Measurements from ENCODE around the gene NRM.

NRM gene, protein sequence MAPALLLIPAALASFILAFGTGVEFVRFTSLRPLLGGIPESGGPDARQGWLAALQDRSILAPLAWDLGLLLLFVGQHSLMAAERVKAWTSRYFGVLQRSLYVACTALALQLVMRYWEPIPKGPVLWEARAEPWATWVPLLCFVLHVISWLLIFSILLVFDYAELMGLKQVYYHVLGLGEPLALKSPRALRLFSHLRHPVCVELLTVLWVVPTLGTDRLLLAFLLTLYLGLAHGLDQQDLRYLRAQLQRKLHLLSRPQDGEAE

DNA sequence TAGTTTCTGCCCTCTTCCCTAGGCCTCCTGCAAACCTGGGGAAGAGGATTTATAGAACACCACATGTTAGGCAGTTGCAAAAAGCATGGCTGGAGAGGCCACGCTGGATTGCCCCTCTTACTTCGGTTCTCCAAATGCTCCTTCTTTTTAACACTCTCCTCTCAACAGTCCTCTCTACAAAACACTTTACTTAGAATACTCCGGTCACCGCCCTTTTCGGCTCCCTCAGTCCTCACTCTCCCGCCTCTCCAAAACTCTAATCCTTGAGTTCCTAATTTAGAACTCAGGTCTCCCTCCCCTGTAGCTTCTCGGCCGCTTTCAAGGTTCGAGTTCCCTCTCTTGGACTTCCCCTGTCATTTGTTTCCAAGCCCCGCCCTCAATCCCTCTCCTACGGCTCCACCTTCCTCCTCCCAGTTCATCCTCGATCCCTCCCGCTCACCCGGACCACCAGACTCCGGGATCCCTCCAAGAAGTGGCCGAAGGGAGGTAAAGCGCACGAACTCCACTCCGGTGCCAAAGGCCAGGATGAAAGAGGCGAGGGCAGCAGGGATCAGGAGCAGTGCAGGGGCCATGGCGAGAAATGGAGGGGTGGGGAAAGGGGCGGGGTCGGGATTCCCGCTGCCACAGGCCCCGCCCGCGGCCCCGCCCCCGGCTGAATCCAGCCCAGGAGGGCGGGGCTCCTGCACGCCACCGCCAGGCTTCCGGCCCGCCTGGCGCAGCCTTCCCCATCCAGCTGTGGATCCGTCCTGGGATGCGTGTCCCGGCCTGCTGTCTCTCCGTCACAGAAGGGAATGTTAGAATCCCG is at the start of gene NRM:
Gene NRM (minus strand): TSS at position 582 of the 805 bp plus-strand sequence. CDS start 10 bp downstream, at position 572.
- peak within 1 kb of the TSS; percentile 80 for H3K4me3 ChIP-seq (ENCODE audit: low read length)
- H3K4me1 ChIP-seq (ENCODE audit: control insufficient read depth, insufficient read depth, low read length) = peaks cover 33% of the 10 kb centered on the region
- H3K27ac ChIP-seq (ENCODE audit: low read depth, low read length) = peak within 1 kb of the TSS; percentile 99
- no peak within 1 kb of the TSS for H3K9ac ChIP-seq (ENCODE audit: low read length)
- no peaks in the 10 kb centered on the region for H3K36me3 ChIP-seq (ENCODE audit: control insufficient read depth, insufficient read depth, low read length)
- H3K27me3 ChIP-seq (ENCODE audit: control insufficient read depth, insufficient read depth, low read length) = no peaks in the 10 kb centered on the region

GRCh38 chr6:30740540-30740870 is 49.7 kb upstream of the NRM start:
- Histone ChIP-seq H3K4me1 (ENCODE audit: control insufficient read depth, insufficient read depth, low read length) (peaks cover 16% of the 10 kb centered on the region), H3K36me3 (ENCODE audit: control insufficient read depth, insufficient read depth, low read length) (peaks cover 36% of the 10 kb centered on the region), H3K9ac (ENCODE audit: low read length) (no peak overlapping the region), H3K4me3 (ENCODE audit: low read length) (no peak overlapping the region), H3K27ac (ENCODE audit: low read depth, low read length) (no peak overlapping the region), H3K27me3 (ENCODE audit: control insufficient read depth, insufficient read depth, low read length) (no peaks in the 10 kb centered on the region)

DNA sequence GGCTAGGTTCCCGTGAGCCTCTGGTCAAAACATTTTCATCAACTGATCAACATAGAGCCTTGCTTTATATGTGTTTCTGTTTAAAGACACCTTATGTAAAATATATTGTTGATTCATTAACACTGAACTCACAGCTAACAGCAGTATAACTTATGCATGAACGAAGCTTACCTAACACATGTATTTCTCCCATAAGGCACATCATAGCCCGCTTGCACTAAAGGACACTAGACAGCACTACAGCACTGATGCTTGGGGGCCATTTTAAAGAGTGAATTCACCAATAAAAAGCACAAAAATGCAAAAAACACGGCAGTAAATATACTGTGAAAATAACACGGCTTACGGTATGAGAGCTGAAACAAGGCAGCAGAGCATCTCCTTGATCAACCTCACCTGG is 47.7 kb upstream of the NRM start:
- Histone ChIP-seq H3K27ac (ENCODE audit: low read depth, low read length) (no peak overlapping the region), H3K36me3 (ENCODE audit: control insufficient read depth, insufficient read depth, low read length) (peaks cover 47% of the 10 kb centered on the region), H3K27me3 (ENCODE audit: control insufficient read depth, insufficient read depth, low read length) (no peaks in the 10 kb centered on the region), H3K4me3 (ENCODE audit: low read length) (no peak overlapping the region), H3K4me1 (ENCODE audit: control insufficient read depth, insufficient read depth, low read length) (peaks cover 16% of the 10 kb centered on the region), H3K9ac (ENCODE audit: low read length) (no peak overlapping the region)

DNA sequence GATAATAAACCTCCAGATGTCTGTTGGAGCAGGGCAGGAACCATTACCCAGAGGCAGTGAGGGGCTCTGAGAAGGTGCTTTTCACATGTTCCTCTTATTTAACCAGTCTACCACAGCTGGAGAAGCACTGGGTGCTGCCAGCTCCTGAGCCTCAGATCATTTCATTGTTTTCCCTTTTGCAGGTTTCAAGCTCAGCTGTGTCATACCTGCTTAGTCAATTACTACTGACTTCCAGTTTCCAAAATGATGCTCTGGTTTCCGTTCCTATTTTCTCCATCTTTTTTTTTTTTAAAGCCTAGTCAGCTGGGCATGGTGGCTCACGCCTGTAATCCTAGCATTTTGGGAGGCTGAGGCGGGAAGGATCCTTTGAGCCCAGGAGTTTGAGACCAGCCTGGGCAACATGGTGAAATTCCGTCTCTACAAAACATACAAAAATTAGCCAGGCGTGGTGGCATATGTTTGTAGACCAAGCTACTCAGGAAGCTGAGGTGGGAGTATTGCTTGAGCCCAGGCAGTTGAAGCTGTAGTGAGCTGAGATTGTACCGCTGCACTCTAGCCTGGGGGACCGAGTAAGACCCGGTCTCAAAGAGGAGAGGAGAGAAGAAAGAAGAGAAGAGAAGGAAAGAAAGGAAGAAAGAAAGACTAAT is 45.0 kb upstream of the NRM start:
- H3K27ac ChIP-seq (ENCODE audit: low read depth, low read length) = no peak overlapping the region
- H3K4me3 ChIP-seq (ENCODE audit: low read length) = no peak overlapping the region
- H3K9ac ChIP-seq (ENCODE audit: low read length) = no peak overlapping the region
- H3K4me1 ChIP-seq (ENCODE audit: control insufficient read depth, insufficient read depth, low read length) = peaks cover 4% of the 10 kb centered on the region
- peaks cover 46% of the 10 kb centered on the region for H3K36me3 ChIP-seq (ENCODE audit: control insufficient read depth, insufficient read depth, low read length)
- H3K27me3 ChIP-seq (ENCODE audit: control insufficient read depth, insufficient read depth, low read length) = no peaks in the 10 kb centered on the region

- H3K27ac ChIP-seq (ENCODE audit: low read depth, low read length) = no peak overlapping the region
- no peak overlapping the region for H3K4me3 ChIP-seq (ENCODE audit: low read length)
- H3K27me3 ChIP-seq (ENCODE audit: control insufficient read depth, insufficient read depth, low read length) = no peaks in the 10 kb centered on the region
- peaks cover 2% of the 10 kb centered on the region for H3K4me1 ChIP-seq (ENCODE audit: control insufficient read depth, insufficient read depth, low read length)
- H3K9ac ChIP-seq (ENCODE audit: low read length) = no peak overlapping the region
- H3K36me3 ChIP-seq (ENCODE audit: control insufficient read depth, insufficient read depth, low read length) = peaks cover 41% of the 10 kb centered on the region
These were observed 41.6 kb upstream of the NRM start for GRCh38 chr6:30732237-30732943.

- no peak overlapping the region for H3K4me3 ChIP-seq (ENCODE audit: low read length)
- H3K27ac ChIP-seq (ENCODE audit: low read depth, low read length) = no peak overlapping the region
- H3K27me3 ChIP-seq (ENCODE audit: control insufficient read depth, insufficient read depth, low read length) = no peaks in the 10 kb centered on the region
- peaks cover 43% of the 10 kb centered on the region for H3K36me3 ChIP-seq (ENCODE audit: control insufficient read depth, insufficient read depth, low read length)
- peaks cover 2% of the 10 kb centered on the region for H3K4me1 ChIP-seq (ENCODE audit: control insufficient read depth, insufficient read depth, low read length)
- no peak overlapping the region for H3K9ac ChIP-seq (ENCODE audit: low read length)
These were observed 40.0 kb upstream of the NRM start for GRCh38 chr6:30730601-30731435.

DNA sequence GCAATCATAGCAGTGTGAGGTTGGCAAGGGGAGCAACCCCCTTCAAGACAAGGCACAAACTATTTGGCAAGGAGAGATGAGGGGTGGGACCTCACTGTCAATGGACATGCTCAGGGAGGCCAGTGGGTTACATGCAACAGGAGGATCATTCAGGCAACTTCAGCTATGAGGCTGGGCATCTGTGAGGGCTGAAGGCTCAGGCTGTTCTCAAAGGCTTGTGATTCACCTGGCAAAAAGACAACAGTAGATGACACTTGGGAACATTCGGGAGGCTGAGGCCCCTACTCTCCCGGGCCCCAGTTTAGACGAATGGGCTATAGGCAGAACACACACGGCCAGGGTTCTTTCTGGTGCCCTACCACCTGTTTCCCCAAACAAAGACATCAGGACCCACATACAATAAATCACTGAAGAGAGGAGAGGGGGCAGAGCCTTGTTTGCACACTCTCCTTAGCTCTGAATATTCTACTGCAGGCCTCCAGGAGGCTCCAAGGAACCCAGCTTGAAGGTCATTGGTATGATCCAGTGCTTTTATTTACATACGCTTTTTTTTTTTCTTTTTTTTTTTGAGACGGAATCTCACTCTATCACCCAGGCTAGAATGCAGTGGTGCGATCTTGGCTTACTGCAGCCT is 37.3 kb upstream of the NRM start:
- peak overlapping the region; percentile 25 for H3K27ac ChIP-seq (ENCODE audit: low read depth, low read length)
- peaks cover 52% of the 10 kb centered on the region for H3K36me3 ChIP-seq (ENCODE audit: control insufficient read depth, insufficient read depth, low read length)
- no peaks in the 10 kb centered on the region for H3K27me3 ChIP-seq (ENCODE audit: control insufficient read depth, insufficient read depth, low read length)
- no peak overlapping the region for H3K4me3 ChIP-seq (ENCODE audit: low read length)
- H3K4me1 ChIP-seq (ENCODE audit: control insufficient read depth, insufficient read depth, low read length) = peaks cover 2% of the 10 kb centered on the region
- no peak overlapping the region for H3K9ac ChIP-seq (ENCODE audit: low read length)

DNA sequence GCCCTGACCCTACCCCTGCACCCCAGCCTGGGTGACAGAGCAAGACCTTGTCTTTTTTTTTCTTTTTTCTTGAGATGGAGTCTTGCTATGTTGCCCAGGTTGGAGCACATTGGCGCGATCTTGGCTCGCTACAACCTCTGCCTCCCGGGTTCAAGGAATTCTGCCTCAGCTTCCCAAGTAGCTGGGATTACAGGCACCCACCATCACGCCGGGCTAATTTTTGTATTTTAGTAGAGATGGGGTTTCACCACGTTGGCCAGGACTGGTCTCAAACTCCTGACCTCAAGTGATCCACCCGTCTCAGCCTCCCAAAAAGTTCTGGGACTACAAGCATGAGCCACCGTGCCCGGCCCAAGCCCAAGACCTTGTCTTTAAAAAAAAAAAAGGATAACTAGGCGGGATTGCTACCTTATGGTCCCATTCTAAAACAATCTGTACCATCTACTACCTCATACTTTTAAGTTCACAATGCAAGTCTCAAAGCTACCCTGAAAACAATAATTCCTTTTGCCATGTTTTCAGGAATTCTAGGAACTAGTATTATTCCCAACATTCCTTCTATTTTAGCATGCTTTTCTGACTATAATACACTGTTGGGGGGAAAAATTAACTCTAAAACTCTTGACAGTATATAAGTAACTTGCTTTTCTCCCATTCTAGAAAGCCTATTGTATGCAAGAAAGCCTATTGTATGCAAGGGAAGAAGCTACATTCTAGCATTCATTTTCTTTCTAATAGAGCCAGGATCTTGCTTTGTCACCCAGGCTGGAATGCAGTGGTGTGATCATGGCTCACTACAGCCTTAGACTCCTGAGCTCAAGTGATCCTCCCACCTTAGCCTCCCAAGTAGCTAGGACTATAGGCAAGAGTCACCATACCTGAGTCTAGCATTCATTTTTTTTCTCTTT is 36.0 kb upstream of the NRM start:
- no peaks in the 10 kb centered on the region for H3K27me3 ChIP-seq (ENCODE audit: control insufficient read depth, insufficient read depth, low read length)
- no peak overlapping the region for H3K27ac ChIP-seq (ENCODE audit: low read depth, low read length)
- H3K4me1 ChIP-seq (ENCODE audit: control insufficient read depth, insufficient read depth, low read length) = peaks cover 2% of the 10 kb centered on the region
- no peak overlapping the region for H3K4me3 ChIP-seq (ENCODE audit: low read length)
- peaks cover 51% of the 10 kb centered on the region for H3K36me3 ChIP-seq (ENCODE audit: control insufficient read depth, insufficient read depth, low read length)
- no peak overlapping the region for H3K9ac ChIP-seq (ENCODE audit: low read length)

DNA sequence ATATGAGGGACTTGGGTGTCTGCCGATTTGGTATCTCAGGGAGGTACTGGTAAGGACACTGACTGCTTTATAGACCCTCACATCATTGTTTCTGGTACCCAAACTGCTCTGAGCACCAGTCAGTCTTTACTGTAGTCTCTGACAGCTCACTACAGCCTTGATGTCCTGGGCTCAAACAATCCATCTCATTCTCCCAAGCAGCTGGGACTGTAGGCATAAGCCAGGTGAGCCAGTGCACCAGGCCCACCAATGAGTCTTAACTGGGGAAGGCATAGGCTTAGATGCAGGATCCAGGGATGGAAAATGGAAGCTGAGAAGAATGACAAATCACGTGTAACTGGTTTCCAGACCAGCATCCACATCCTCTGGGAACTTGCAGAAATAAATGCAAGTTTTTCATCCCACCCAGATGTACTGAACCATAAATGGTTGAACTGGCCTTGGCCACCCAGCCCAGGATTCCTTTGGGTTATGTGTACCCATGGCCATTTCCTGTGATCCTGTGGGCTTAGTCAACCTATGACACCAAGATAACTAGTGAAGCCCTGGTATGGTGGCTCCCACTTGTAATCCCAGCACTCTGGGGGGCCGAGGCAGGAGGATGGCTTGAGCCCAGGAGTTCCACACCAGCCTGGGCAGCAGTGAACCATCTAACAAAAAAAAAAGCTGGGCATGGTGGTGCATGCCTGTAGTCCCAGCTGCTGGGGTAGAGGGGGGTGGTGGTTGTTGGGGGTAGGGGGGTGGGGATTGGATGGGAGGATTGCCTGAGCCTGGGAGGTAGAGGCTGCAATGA is 35.1 kb upstream of the NRM start:
- Histone ChIP-seq H3K4me1 (ENCODE audit: control insufficient read depth, insufficient read depth, low read length) (peaks cover 2% of the 10 kb centered on the region), H3K27me3 (ENCODE audit: control insufficient read depth, insufficient read depth, low read length) (no peaks in the 10 kb centered on the region), H3K27ac (ENCODE audit: low read depth, low read length) (peak overlapping the region; percentile 33), H3K36me3 (ENCODE audit: control insufficient read depth, insufficient read depth, low read length) (peaks cover 47% of the 10 kb centered on the region), H3K9ac (ENCODE audit: low read length) (no peak overlapping the region), H3K4me3 (ENCODE audit: low read length) (no peak overlapping the region)

DNA sequence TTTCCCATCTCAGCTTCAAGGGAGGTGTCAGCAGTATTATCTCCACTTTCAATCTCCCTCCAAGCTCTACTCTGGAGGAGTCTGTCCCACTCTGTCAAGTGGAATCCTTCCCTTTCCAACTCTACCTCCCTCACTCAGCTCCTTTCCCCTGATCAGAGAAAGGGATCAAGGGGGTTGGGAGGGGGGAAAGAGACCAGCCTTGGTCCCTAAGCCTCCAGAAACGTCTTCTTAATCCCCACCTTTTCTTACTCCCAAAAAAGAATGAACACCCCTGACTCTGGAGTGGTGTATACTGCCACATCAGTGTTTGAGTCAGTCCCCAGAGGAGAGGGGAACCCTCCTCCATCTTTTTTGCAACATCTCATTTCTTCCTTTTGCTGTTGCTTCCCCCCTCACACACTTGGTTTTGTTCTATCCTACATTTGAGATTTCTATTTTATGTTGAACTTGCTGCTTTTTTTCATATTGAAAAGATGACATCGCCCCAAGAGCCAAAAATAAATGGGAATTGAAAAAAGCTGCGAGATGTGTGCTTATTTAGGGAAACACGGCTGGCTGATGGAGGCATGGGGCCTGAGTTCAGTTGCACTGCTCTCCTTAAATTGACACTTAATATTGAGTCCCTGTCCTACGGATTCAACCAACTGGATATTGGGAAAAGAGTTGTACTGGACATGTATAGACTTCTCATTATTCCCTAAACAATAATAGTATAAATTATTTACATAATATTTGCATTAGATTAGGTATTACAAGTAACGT is 34.3 kb upstream of the NRM start:
- no peaks in the 10 kb centered on the region for H3K27me3 ChIP-seq (ENCODE audit: control insufficient read depth, insufficient read depth, low read length)
- H3K4me3 ChIP-seq (ENCODE audit: low read length) = no peak overlapping the region
- H3K4me1 ChIP-seq (ENCODE audit: control insufficient read depth, insufficient read depth, low read length) = no peaks in the 10 kb centered on the region
- H3K9ac ChIP-seq (ENCODE audit: low read length) = no peak overlapping the region
- no peak overlapping the region for H3K27ac ChIP-seq (ENCODE audit: low read depth, low read length)
- H3K36me3 ChIP-seq (ENCODE audit: control insufficient read depth, insufficient read depth, low read length) = peaks cover 44% of the 10 kb centered on the region
